ENCODE results near the gene NMUR1. TPM values are rescaled to one million over a fixed set of nuclear protein-coding genes. Genes with fewer than 3 reads are reported as not detected.

The NMUR1 gene
- total RNA-seq, 1 donor from 2014 or later: 0.10 TPM

- no peaks in the 10 kb centered on the region for H3K9me3 Mint-ChIP-seq (ENCODE audit: low read depth)
- no peak for DNase-seq (ENCODE audit: low spot score)
- peak overlapping the region; percentile 89 for H3K4me3 Mint-ChIP-seq (ENCODE audit: unreplicated experiment)
- H3K27ac Mint-ChIP-seq (ENCODE audit: unreplicated experiment): peak overlapping the region; percentile 97
- H3K4me1 Mint-ChIP-seq (ENCODE audit: low read depth): peaks cover 17% of the 10 kb centered on the region
- H3K36me3 Mint-ChIP-seq (ENCODE audit: low read depth): no peaks in the 10 kb centered on the region
- TF ChIP-seq, protein P1, sequence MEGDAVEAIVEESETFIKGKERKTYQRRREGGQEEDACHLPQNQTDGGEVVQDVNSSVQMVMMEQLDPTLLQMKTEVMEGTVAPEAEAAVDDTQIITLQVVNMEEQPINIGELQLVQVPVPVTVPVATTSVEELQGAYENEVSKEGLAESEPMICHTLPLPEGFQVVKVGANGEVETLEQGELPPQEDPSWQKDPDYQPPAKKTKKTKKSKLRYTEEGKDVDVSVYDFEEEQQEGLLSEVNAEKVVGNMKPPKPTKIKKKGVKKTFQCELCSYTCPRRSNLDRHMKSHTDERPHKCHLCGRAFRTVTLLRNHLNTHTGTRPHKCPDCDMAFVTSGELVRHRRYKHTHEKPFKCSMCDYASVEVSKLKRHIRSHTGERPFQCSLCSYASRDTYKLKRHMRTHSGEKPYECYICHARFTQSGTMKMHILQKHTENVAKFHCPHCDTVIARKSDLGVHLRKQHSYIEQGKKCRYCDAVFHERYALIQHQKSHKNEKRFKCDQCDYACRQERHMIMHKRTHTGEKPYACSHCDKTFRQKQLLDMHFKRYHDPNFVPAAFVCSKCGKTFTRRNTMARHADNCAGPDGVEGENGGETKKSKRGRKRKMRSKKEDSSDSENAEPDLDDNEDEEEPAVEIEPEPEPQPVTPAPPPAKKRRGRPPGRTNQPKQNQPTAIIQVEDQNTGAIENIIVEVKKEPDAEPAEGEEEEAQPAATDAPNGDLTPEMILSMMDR (IDR thresholded peaks at IDR 0.05): no peak
- H3K27me3 Mint-ChIP-seq (ENCODE audit: low read depth): no peaks in the 10 kb centered on the region
Measured at GRCh38 chr2:231513746-231514224, 16.5 kb downstream of the NMUR1 start.

GRCh38 chr2:231512222-231512621 lies 18.0 kb downstream of the NMUR1 start:
- no peaks in the 10 kb centered on the region for H3K27me3 Mint-ChIP-seq (ENCODE audit: low read depth)
- H3K9me3 Mint-ChIP-seq (ENCODE audit: low read depth): no peaks in the 10 kb centered on the region
- H3K4me1 Mint-ChIP-seq (ENCODE audit: low read depth): peaks cover 17% of the 10 kb centered on the region
- H3K27ac Mint-ChIP-seq (ENCODE audit: unreplicated experiment): no peak overlapping the region
- H3K4me3 Mint-ChIP-seq (ENCODE audit: unreplicated experiment): no peak overlapping the region
- TF ChIP-seq, protein P1 (IDR thresholded peaks at IDR 0.05): no peak
- no peaks in the 10 kb centered on the region for H3K36me3 Mint-ChIP-seq (ENCODE audit: low read depth)
- DNase-seq (ENCODE audit: low spot score): peak; percentile 39

GRCh38 chr2:231503766-231504165 lies 26.5 kb downstream of the NMUR1 start:
- peak; percentile 10 for DNase-seq (ENCODE audit: low spot score)
- Mint-ChIP-seq H3K4me3 (ENCODE audit: unreplicated experiment) (no peak overlapping the region), H3K4me1 (ENCODE audit: low read depth) (no peaks in the 10 kb centered on the region), H3K36me3 (ENCODE audit: low read depth) (peaks cover 3% of the 10 kb centered on the region), H3K27me3 (ENCODE audit: low read depth) (no peaks in the 10 kb centered on the region), H3K27ac (ENCODE audit: unreplicated experiment) (no peak overlapping the region), H3K9me3 (ENCODE audit: low read depth) (no peaks in the 10 kb centered on the region)
- TF ChIP-seq, protein P1 (IDR thresholded peaks at IDR 0.05): no peak

DNA sequence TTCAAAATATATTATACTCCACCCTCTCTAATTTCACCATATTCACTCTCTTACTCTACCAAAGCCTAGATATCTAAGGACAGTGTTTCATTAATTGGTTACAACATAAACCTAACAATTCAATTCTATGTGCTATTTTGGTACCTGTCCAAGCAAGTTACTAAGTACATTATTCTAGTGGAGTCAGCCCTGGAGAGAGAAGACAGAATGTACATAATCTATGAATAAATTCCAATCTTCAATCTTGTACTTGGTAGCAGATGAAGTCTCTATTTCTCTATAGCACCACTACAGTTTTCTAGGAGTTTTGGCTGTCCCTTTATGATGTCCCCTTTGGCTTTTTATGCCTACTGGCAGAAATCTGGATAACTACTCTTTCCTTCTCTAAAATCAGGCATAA lies 27.6 kb downstream of the NMUR1 start:
- Mint-ChIP-seq H3K27ac (ENCODE audit: unreplicated experiment) (no peak overlapping the region), H3K36me3 (ENCODE audit: low read depth) (peaks cover 3% of the 10 kb centered on the region), H3K4me3 (ENCODE audit: unreplicated experiment) (no peak overlapping the region), H3K4me1 (ENCODE audit: low read depth) (no peaks in the 10 kb centered on the region), H3K27me3 (ENCODE audit: low read depth) (no peaks in the 10 kb centered on the region), H3K9me3 (ENCODE audit: low read depth) (no peaks in the 10 kb centered on the region)
- TF ChIP-seq, protein P1 (IDR thresholded peaks at IDR 0.05): no peak
- DNase-seq (ENCODE audit: low spot score): no peak

GRCh38 chr2:231497651-231498050 lies 32.6 kb downstream of the NMUR1 start:
- DNase-seq (ENCODE audit: low spot score): no peak
- no peaks in the 10 kb centered on the region for H3K36me3 Mint-ChIP-seq (ENCODE audit: low read depth)
- no peaks in the 10 kb centered on the region for H3K4me1 Mint-ChIP-seq (ENCODE audit: low read depth)
- H3K4me3 Mint-ChIP-seq (ENCODE audit: unreplicated experiment): no peak overlapping the region
- H3K27ac Mint-ChIP-seq (ENCODE audit: unreplicated experiment): no peak overlapping the region
- H3K9me3 Mint-ChIP-seq (ENCODE audit: low read depth): no peaks in the 10 kb centered on the region
- H3K27me3 Mint-ChIP-seq (ENCODE audit: low read depth): no peaks in the 10 kb centered on the region
- TF ChIP-seq, protein P1 (IDR thresholded peaks at IDR 0.05): no peak

Data from chondrocyte (in vitro differentiated cells).